Epithelial cell of umbilical artery (primary cell): Measurements from ENCODE around the gene MIS18BP1. TPM values are rescaled to one million over a fixed set of nuclear protein-coding genes. Genes with fewer than 3 reads are reported as not detected.

Experiments used
- total RNA-seq: library from RNA; depleted of rRNA; stranded (reverse); fragments of >200 nt; gene quantifications from 2 replicates; pipeline ENCODE4 v1.2.3, GENCODE V29; 2014

The MIS18BP1 gene
- total RNA-seq: 36.4 and 57.9 TPM in 2 replicates

GRCh38 chr14:45253070-45253753, at the start of gene MIS18BP1:
MIS18BP1 (minus strand) TSS chr14:45253202; CDS start chr14:45247286, 5,916 bp downstream.

Other genes with a start within 250 kb of the MIS18BP1 start
- 24.4 and 28.7 TPM in 2 replicates for gene PRPF39, start 169.1 kb downstream of the MIS18BP1 start, total RNA-seq
- gene FKBP3, start 118.7 kb downstream of the MIS18BP1 start, total RNA-seq: 34.4 and 52.1 TPM in 2 replicates
- 9.7 and 12.6 TPM in 2 replicates for gene FANCM, start 117.3 kb downstream of the MIS18BP1 start, total RNA-seq